ENCODE results near the gene ANO5.

The ANO5 gene

GRCh38 chr11:22192642-22193347 lies at the start of gene ANO5:
Gene ANO5, plus strand, starts transcription at chr11:22193085. Its CDS starts 408 bp downstream, at chr11:22193493.
- DNase-seq (ENCODE audit: extremely low spot score, insufficient read length, low read depth), result no peak

GRCh38 chr11:22151649-22152197 lies 41.2 kb upstream of the ANO5 start:
- DNase-seq (ENCODE audit: extremely low spot score, insufficient read length, low read depth) (no peak), FAIRE-seq (no peak)

More at GRCh38 chr11:22192642-22193347, at the start of gene ANO5:
- no peak for FAIRE-seq

GRCh38 chr11:22157531-22157930 lies 35.4 kb upstream of the ANO5 start:
- DNase-seq (ENCODE audit: extremely low spot score, insufficient read length, low read depth) (no peak), FAIRE-seq (no peak)

- DNase-seq (ENCODE audit: extremely low spot score, insufficient read length, low read depth) (no peak), FAIRE-seq (no peak)
Observed at GRCh38 chr11:22161489-22161888, 31.4 kb upstream of the ANO5 start.

GRCh38 chr11:22162756-22163155 lies 30.1 kb upstream of the ANO5 start:
- FAIRE-seq, result no peak
- DNase-seq (ENCODE audit: extremely low spot score, insufficient read length, low read depth), result no peak

- DNase-seq (ENCODE audit: extremely low spot score, insufficient read length, low read depth) (no peak), FAIRE-seq (no peak)
Observed at GRCh38 chr11:22163394-22163797, 29.5 kb upstream of the ANO5 start.

- FAIRE-seq (no peak), DNase-seq (ENCODE audit: extremely low spot score, insufficient read length, low read depth) (no peak)
Observed at GRCh38 chr11:22165087-22165486, 27.8 kb upstream of the ANO5 start.

- no peak for DNase-seq (ENCODE audit: extremely low spot score, insufficient read length, low read depth)
- no peak for FAIRE-seq
Observed at GRCh38 chr11:22165759-22166513, 26.9 kb upstream of the ANO5 start.

GRCh38 chr11:22169833-22170232 lies 23.1 kb upstream of the ANO5 start:
- DNase-seq (ENCODE audit: extremely low spot score, insufficient read length, low read depth) (no peak), FAIRE-seq (peak; percentile 60)

- FAIRE-seq (no peak), DNase-seq (ENCODE audit: extremely low spot score, insufficient read length, low read depth) (no peak)
Observed at GRCh38 chr11:22173532-22173931, 19.4 kb upstream of the ANO5 start.

GRCh38 chr11:22177186-22177585 lies 15.7 kb upstream of the ANO5 start:
- DNase-seq (ENCODE audit: extremely low spot score, insufficient read length, low read depth) (no peak), FAIRE-seq (no peak)

- FAIRE-seq (no peak), DNase-seq (ENCODE audit: extremely low spot score, insufficient read length, low read depth) (no peak)
Observed at GRCh38 chr11:22179626-22180025, 13.3 kb upstream of the ANO5 start.

- DNase-seq (ENCODE audit: extremely low spot score, insufficient read length, low read depth) (no peak), FAIRE-seq (no peak)
Observed at GRCh38 chr11:22180131-22180530, 12.8 kb upstream of the ANO5 start.

- FAIRE-seq (no peak), DNase-seq (ENCODE audit: extremely low spot score, insufficient read length, low read depth) (no peak)
Observed at GRCh38 chr11:22189660-22190059, 3.2 kb upstream of the ANO5 start.

- no peak for FAIRE-seq
- DNase-seq (ENCODE audit: extremely low spot score, insufficient read length, low read depth), result no peak
Observed at GRCh38 chr11:22190827-22191463, 1.9 kb upstream of the ANO5 start.

GRCh38 chr11:22192289-22192641 lies 620 bp upstream of the ANO5 start:
- FAIRE-seq, result no peak
- DNase-seq (ENCODE audit: extremely low spot score, insufficient read length, low read depth), result no peak

GRCh38 chr11:22193348-22194051 lies 615 bp downstream of the ANO5 start:
- no peak for FAIRE-seq
- no peak for DNase-seq (ENCODE audit: extremely low spot score, insufficient read length, low read depth)

- DNase-seq (ENCODE audit: extremely low spot score, insufficient read length, low read depth) (no peak), FAIRE-seq (no peak)
Observed at GRCh38 chr11:22194306-22194705, 1.4 kb downstream of the ANO5 start.

GRCh38 chr11:22194907-22195306 lies 2.0 kb downstream of the ANO5 start:
- FAIRE-seq (no peak), DNase-seq (ENCODE audit: extremely low spot score, insufficient read length, low read depth) (no peak)
